Astrocyte of the cerebellum (primary cell): ENCODE results near the gene STON2.

Experiments used
- DNase-seq: peaks from one replicate; pipeline ENCODE4 v3.0.0-alpha.2; 2011; ENCODE audit warnings: low read depth
- H3K4me3 ChIP-seq: 2 replicates; pipeline ENCODE4 v1.5.1; 2011; ENCODE audit warnings: mild to moderate bottlenecking, low read depth, low read length, moderate library complexity
- CTCF ChIP-seq: IDR thresholded peaks from 2 replicates; pipeline ENCODE4 v1.5.1; 2012; ENCODE audit warnings: low read length, low read depth, moderate library complexity, mild to moderate bottlenecking; ENCODE audit errors: missing control alignments
- in situ Hi-C: cut with HindIII; loops from 2 replicates; pipeline ENCODE4 v1.10.0; 2017; ENCODE audit warnings: low sequenced_read_pairs

The STON2 gene

GRCh38 chr14:81400202-81400678, at the start of gene STON2:
Gene STON2, minus strand, starts transcription at chr14:81400324. Its CDS starts 1,942 bp downstream, at chr14:81398382.
- H3K4me3 ChIP-seq: no peak within 1 kb of the TSS
- in situ Hi-C loops: no loop called here
- TF ChIP-seq CTCF: no peak
- DNase-seq: peak; percentile 55

- in situ Hi-C loops: no loop called here
- no peak for TF ChIP-seq CTCF
These were observed 49.5 kb upstream of the STON2 start for GRCh38 chr14:81449576-81449975.

GRCh38 chr14:81449114-81449513, 49.0 kb upstream of the STON2 start:
- TF ChIP-seq CTCF: no peak
- in situ Hi-C loops: no loop called here
- no peak overlapping the region for H3K4me3 ChIP-seq
- DNase-seq: no peak

More at GRCh38 chr14:81449576-81449975, 49.5 kb upstream of the STON2 start:
- no peak overlapping the region for H3K4me3 ChIP-seq
- DNase-seq: no peak

- no peak overlapping the region for H3K4me3 ChIP-seq
- TF ChIP-seq CTCF: no peak
- in situ Hi-C loops: no loop called here
- DNase-seq: no peak
These were observed 47.1 kb upstream of the STON2 start for GRCh38 chr14:81447021-81447764.

- H3K4me3 ChIP-seq: no peak overlapping the region
- no peak for TF ChIP-seq CTCF
- no peak for DNase-seq
- in situ Hi-C loops: no loop called here
These were observed 46.3 kb upstream of the STON2 start for GRCh38 chr14:81446279-81447007.

GRCh38 chr14:81441626-81442134, 41.6 kb upstream of the STON2 start:
- DNase-seq: no peak
- no peak overlapping the region for H3K4me3 ChIP-seq
- in situ Hi-C loops: no loop called here
- no peak for TF ChIP-seq CTCF
